Omental fat pad (tissue), 4 donors: ENCODE results near the gene CTDP1. TPM values are rescaled to one million over a fixed set of nuclear protein-coding genes. Genes with fewer than 3 reads are reported as not detected.

Source experiments
- ATAC-seq: fragments of 150-250 bp; one replicate; pipeline ENCODE4 v1.9.1; 2016; ENCODE audit warnings: mild to moderate bottlenecking, moderate library complexity; ENCODE audit not compliant: low FRiP score
- DNase-seq: peaks from one replicate; pipeline ENCODE4 v3.0.0-alpha.2; 2019; ENCODE audit warnings: low spot score
- total RNA-seq, 4 donors: library from RNA; depleted of rRNA; stranded (reverse); fragments of >200 nt; gene quantifications; one replicate each; pipeline ENCODE4 v1.1.0, GENCODE V29; 2016
- TF ChIP-seq, protein P1 (sequence below), 3 donors: fragments of 450-650 bp; IDR thresholded peaks; one replicate each; pipeline ENCODE4 v1.5.1; 2016 to 2017; ENCODE audit warnings: antibody characterized with exemption in 3 of 3, mild to moderate bottlenecking in 3 of 3, moderate library complexity in 2 of 3

The CTDP1 gene
- total RNA-seq, 4 donors from 2014 or later = 11.8 to 25.2 (median 16.0) TPM

GRCh38 chr18:79796016-79796415, 116.4 kb downstream of the CTDP1 start:
- no peak for DNase-seq
- no peak for ATAC-seq
- TF ChIP-seq, protein P1, sequence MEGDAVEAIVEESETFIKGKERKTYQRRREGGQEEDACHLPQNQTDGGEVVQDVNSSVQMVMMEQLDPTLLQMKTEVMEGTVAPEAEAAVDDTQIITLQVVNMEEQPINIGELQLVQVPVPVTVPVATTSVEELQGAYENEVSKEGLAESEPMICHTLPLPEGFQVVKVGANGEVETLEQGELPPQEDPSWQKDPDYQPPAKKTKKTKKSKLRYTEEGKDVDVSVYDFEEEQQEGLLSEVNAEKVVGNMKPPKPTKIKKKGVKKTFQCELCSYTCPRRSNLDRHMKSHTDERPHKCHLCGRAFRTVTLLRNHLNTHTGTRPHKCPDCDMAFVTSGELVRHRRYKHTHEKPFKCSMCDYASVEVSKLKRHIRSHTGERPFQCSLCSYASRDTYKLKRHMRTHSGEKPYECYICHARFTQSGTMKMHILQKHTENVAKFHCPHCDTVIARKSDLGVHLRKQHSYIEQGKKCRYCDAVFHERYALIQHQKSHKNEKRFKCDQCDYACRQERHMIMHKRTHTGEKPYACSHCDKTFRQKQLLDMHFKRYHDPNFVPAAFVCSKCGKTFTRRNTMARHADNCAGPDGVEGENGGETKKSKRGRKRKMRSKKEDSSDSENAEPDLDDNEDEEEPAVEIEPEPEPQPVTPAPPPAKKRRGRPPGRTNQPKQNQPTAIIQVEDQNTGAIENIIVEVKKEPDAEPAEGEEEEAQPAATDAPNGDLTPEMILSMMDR (IDR thresholded peaks at IDR 0.05) = no peak

DNA sequence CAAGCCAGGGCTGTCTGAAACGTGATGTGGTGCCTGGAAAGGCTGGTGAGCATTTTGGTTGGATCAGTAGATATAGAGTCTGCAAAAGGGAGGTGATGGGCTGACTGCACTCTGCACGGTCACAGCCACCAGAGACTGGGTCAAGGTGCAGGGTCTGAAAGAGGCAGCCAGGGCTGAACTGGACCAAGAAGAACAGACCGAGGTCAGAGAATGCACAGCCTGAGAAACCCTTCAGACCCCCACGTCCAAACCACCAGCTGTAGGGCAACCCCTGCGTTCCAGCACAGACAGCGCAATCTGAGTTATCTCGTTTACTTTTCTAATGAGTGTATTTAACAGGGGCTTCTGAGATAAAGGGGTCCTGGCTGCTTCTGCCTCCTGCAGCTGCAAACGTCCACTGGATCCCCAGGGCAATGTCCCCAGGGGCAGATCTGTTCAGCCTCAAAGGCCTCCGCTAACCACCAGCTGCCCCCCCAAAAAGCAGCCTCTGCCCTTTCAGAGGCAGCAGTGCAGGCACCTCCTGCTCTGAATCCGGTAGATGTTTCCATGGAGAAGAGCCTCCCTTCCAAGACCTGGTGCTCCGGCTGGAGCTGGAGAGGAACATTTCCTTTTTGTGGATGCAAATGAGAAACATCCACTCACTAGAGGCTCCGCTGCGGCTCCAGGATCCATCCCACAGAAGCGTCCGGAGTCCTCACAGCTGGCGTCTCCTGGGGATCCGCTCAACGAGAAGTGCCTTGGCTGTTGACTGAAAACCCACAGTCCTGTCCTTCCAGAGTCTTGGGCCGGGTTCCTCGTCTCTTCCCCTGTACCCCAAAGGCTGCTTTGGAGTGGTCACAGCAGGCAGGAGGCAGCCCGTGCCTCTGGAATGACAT, 117.2 kb downstream of the CTDP1 start:
- ATAC-seq = no peak
- no peak for DNase-seq
- TF ChIP-seq, protein P1 (IDR thresholded peaks at IDR 0.05) = no peak

DNA sequence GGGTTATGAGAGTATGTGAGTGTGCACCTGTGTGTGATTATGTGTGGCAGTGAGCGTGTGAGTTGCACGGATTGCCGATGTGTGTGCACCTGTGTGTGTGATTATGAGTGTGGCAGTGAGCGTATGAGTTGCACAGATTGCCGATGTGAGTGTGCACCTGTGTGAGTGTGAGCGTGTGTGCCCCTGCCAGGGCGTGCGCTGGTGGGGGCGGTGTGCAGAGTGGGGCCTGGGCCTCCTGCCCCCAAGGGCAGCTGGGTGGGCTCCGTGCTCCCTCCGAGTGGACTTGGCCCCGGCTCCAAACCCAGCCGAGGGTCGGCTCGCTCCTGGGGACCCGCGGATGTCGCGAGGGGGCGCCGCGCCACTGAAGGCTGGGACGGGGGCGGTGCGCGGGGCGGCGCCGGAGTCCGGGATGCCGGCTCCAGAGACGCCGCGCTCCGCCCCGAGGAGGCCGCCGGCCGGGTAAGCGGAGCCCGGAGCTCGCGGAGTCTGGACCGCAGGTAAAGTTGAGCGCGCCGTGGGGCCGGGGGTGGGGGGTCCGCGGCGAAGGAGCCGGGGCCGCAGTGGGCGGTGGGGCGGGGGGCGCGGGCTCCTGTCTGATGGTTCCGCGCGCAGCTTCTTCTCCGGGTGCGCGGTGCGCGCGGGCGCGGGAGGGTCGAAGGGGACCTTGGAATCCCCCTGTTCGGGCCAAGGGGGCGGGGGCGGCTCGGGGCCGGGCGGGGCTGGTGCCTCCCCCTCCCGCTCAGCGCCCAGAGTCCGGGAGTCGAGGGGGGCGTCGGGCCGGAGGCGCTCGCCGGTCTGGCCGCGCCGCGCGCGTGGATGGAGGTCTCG, 118.1 kb downstream of the CTDP1 start, which contains the start of gene KCNG2:
KCNG2 (plus strand) TSS at position 421 of the 828 bp plus-strand sequence. CDS start 65,730 bp downstream, outside the sequence.
- ATAC-seq (no peak), DNase-seq (no peak)
- TF ChIP-seq, protein P1 (IDR thresholded peaks at IDR 0.05) = no peak

DNA sequence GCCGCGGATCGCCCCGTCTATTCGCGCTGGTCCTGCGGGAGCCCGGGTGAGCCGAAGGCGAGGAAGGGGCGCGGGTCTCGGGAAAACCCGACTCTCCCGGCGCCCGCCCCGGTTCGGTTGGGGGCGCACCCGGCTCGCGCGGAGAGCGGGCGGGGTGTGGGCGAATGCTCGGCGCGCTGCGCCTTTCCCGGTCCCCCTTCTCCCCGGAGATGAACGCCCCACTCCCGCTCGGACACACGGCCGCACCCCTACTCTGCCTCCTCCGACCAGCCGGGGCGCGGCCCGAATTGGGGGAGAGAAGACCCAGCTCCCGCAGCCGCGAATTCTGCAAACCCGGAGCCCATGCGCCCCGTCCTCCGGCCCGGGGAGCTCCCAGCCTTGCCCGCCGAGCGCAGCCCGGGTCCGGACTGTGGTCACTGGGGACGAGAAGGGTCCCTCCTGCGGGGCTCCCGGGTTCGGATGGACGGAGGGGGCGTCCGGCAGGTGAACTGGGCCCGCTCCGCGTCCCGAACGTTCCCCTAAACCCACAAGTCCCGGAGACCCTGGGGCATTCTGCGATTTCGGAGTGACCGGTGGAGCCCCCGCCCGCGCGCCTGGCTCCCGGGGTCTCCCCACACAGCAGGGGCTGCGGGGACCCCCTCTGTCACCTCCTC, 118.9 kb downstream of the CTDP1 start:
- ATAC-seq (no peak), DNase-seq (no peak)

DNA sequence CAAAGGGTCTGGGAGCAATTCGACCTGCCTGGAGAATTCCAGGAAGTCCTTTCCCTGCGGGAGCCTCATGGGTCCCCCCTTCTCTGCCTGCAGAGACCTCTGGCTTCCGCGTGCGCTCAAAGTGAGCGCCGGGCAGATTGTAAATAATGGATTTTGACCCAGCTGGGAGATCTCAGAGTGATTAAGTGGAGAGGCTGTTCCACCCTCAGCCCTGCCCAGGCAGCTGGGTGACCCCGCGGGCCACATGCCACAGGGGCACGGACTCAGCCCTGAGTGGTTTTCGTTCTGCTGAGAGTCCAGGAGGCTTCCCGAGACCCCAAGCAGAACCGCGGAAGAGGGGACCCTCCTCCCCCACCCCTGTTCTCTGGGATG, 119.4 kb downstream of the CTDP1 start:
- TF ChIP-seq, protein P1 (IDR thresholded peaks at IDR 0.05) = no peak
- DNase-seq (no peak), ATAC-seq (no peak)

More for the DNA sequence above, 118.9 kb downstream of the CTDP1 start:
- TF ChIP-seq, protein P1 (IDR thresholded peaks at IDR 0.05) = no peak

DNA sequence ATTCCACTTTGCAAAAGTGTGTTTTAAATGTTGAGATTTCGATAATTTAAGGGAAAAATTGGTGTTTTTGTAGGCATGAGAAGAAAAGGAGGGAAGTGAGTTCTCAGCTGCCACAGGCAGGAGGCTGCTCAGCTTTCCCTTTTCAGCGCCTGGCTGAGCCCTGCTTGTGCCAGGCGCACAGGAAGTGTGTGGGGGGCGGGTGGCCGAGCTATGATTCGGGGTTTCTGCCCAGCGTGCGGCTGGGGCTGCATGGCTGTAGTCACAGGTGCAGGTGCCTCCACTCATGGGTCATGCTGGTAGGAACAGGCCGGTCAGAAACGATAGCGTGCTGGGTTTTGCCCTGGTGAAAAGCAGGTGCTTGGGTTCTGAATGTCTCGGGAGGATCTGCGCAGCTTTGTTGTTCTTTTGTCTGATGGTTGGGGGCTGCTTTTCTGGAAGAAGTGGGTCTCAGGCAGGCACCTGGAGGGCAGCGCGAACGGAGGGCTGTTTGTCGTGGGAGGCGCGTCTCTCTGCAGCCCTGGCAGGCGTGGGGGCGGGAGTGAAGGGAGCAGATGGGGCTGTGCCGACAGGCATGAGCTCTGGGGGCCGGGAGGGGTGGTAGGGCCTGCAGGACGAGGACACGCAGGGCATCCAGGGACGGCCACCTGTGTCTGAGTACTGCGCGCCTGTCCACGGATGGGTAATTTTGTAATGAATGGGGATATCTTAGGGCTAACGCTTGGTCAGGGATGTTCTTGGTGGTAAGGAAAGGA, 120.2 kb downstream of the CTDP1 start:
- ATAC-seq (no peak), DNase-seq (no peak)
- TF ChIP-seq, protein P1 (IDR thresholded peaks at IDR 0.05) = no peak
